ENCODE results near the gene GLT6D1. TPM values are rescaled to one million over a fixed set of nuclear protein-coding genes. Genes with fewer than 3 reads are reported as not detected.

The GLT6D1 gene
- total and polyA plus RNA-seq, 2 of the 13 experiments (the other 11 are each of a cell fraction or from before 2014, with no cell fraction given) = not detected

GRCh38 chr9:135666534-135667462 lies 27.5 kb upstream of the GLT6D1 start:
- H3K9ac ChIP-seq (ENCODE audit: insufficient read depth, low read depth, low read length) = no peak overlapping the region
- DNase-seq (ENCODE audit: low spot score) (no peak), FAIRE-seq (no peak), ATAC-seq (no peak)
- TF ChIP-seq HHEX (CRISPR knock-in tag; IDR thresholded peaks at IDR 0.05) = no peak
- no peak for TF ChIP-seq PREB (CRISPR knock-in tag; IDR thresholded peaks at IDR 0.05)
- no peak for TF ChIP-seq ATF3 (CRISPR knock-in tag; IDR thresholded peaks at IDR 0.05)
- no peak overlapping the region for H3K4me3 ChIP-seq (replicated peaks in 1 of 3; ENCODE audit: insufficient read depth in 1 of 3, low read depth in 2 of 3, low read length in 3 of 3)
- no peaks in the 10 kb centered on the region for H3K9me3 ChIP-seq (ENCODE audit: low read length)
- 0 out of 2 replicates have a peak, but pooled peaks cover 2% of the 10 kb centered on the region for H4K20me1 ChIP-seq (ENCODE audit: insufficient read depth, low read length)
- in situ Hi-C loops (cut with HindIII; ENCODE audit: extremely low pct_ligation_motif_present, low pct_unique_long_range_greater_than_20kb) = no loop called here
- H3K4me1 ChIP-seq (ENCODE audit: insufficient read depth, low read length) = no peaks in the 10 kb centered on the region
- no peak overlapping the region for H3K27ac ChIP-seq (ENCODE audit: extremely low read length, insufficient read depth, low read length)
- 3% methylated on average over 16 of the region's 29 CpGs for WGBS (ENCODE audit: low lambda C conversion rate)
- no peak overlapping the region for H2AFZ ChIP-seq (ENCODE audit: low read length)
- H3K4me2 ChIP-seq (ENCODE audit: low read depth, low read length) = no peak overlapping the region
- H3K27me3 ChIP-seq (ENCODE audit: control insufficient read depth in 1 of 2, insufficient read depth in 2 of 2, low read length in 2 of 2) = peaks cover 10 to 50% of the 10 kb centered on the region in 2 experiments; a peak in 4 of 5 replicates
- intact Hi-C loops (cut with micrococcal nuclease; ENCODE audit: unreplicated experiment) = no loop called here
- ChIA-PET POLR2A (no interaction called here), CTCF (ENCODE audit: low intra/inter-chr PET ratio, low total read pairs) (no interaction called here)
- no peaks in the 10 kb centered on the region for H3K36me3 ChIP-seq (replicated peaks in 1 of 2; ENCODE audit: control insufficient read depth in 1 of 2, insufficient read depth in 2 of 2, low read length in 2 of 2)
- no peaks in the 10 kb centered on the region for H3K79me2 ChIP-seq (ENCODE audit: insufficient read depth, low read length)
- no TSS peak for BruUV-seq (replicated peaks)

DNA sequence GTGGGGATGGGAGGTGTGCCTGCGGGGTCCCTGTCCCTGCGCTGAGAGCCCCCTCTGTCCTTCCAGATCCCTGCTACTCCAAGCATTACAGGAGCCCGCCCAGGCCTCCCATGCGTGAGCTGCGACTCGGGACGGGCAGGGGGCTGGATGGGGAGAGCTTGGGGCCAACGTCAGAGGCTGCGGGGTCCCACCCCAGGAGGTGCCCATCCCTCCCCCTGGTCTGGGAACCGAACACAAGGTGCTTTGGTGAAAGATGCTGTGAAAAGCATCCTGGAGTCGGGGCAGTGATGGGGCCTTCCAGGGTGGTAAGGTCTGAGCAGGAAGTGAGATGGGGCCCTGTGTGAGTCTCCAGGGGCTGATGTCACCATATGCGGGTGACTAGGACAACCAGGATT lies 26.5 kb upstream of the GLT6D1 start:
- Histone ChIP-seq H3K9me3 (ENCODE audit: low read length) (no peaks in the 10 kb centered on the region), H4K20me1 (ENCODE audit: insufficient read depth, low read length) (0 out of 2 replicates have a peak, but pooled peaks cover 2% of the 10 kb centered on the region), H3K4me1 (ENCODE audit: insufficient read depth, low read length) (no peaks in the 10 kb centered on the region), H3K27me3 (ENCODE audit: control insufficient read depth in 1 of 2, insufficient read depth in 2 of 2, low read length in 2 of 2) (peaks cover 10 to 46% of the 10 kb centered on the region in 2 experiments; a peak in 4 of 5 replicates), H3K9ac (ENCODE audit: insufficient read depth, low read depth, low read length) (no peak overlapping the region), H3K79me2 (ENCODE audit: insufficient read depth, low read length) (no peaks in the 10 kb centered on the region), H3K4me2 (ENCODE audit: low read depth, low read length) (no peak overlapping the region), H2AFZ (ENCODE audit: low read length) (no peak overlapping the region), H3K36me3 (replicated peaks in 1 of 2; ENCODE audit: control insufficient read depth in 1 of 2, insufficient read depth in 2 of 2, low read length in 2 of 2) (no peaks in the 10 kb centered on the region), H3K27ac (ENCODE audit: extremely low read length, insufficient read depth, low read length) (no peak overlapping the region), H3K4me3 (replicated peaks in 1 of 3; ENCODE audit: insufficient read depth in 1 of 3, low read depth in 2 of 3, low read length in 3 of 3) (no peak overlapping the region)
- ChIA-PET POLR2A (no interaction called here), CTCF (ENCODE audit: low intra/inter-chr PET ratio, low total read pairs) (no interaction called here)
- in situ Hi-C loops (cut with HindIII; ENCODE audit: extremely low pct_ligation_motif_present, low pct_unique_long_range_greater_than_20kb) = no loop called here
- FAIRE-seq = no peak
- intact Hi-C loops (cut with micrococcal nuclease; ENCODE audit: unreplicated experiment) = no loop called here
- no peak for ATAC-seq
- no TSS peak for BruUV-seq (replicated peaks)
- WGBS (ENCODE audit: low lambda C conversion rate) = no CpG with 5 or more reads among the region's 12 CpGs
- no peak for DNase-seq (ENCODE audit: low spot score)
- TF ChIP-seq ATF1 (CRISPR knock-in tag; IDR thresholded peaks at IDR 0.05) (no peak), ZNF513 (CRISPR knock-in tag; conservative IDR thresholded peaks at IDR 0.05) (no peak), NFYB (CRISPR knock-in tag; IDR thresholded peaks at IDR 0.05) (no peak), ZFP36L1 (CRISPR knock-in tag; IDR thresholded peaks at IDR 0.05) (no peak), ZNF510 (CRISPR knock-in tag; IDR thresholded peaks at IDR 0.05; ENCODE audit: low read depth) (no peak), CENPX (CRISPR knock-in tag; IDR thresholded peaks at IDR 0.05) (no peak), TRIM24 (CRISPR knock-in tag; IDR thresholded peaks at IDR 0.05) (no peak), ZNF780A (CRISPR knock-in tag; IDR thresholded peaks at IDR 0.05) (no peak), TAF1 (CRISPR knock-in tag; IDR thresholded peaks at IDR 0.05) (no peak), JUNB (CRISPR knock-in tag; IDR thresholded peaks at IDR 0.05; ENCODE audit: borderline replicate concordance) (no peak), ZFX (CRISPR knock-in tag; IDR thresholded peaks at IDR 0.05; ENCODE audit: low read depth) (no peak)
